ENCODE data around the gene SUCLA2.
"Not testable (repeated sequence)": the region's sequence is repeated elsewhere in the genome, so short reads cannot be mapped to it uniquely, and the experiment has no call there.

SUCLA2 gene

DNA sequence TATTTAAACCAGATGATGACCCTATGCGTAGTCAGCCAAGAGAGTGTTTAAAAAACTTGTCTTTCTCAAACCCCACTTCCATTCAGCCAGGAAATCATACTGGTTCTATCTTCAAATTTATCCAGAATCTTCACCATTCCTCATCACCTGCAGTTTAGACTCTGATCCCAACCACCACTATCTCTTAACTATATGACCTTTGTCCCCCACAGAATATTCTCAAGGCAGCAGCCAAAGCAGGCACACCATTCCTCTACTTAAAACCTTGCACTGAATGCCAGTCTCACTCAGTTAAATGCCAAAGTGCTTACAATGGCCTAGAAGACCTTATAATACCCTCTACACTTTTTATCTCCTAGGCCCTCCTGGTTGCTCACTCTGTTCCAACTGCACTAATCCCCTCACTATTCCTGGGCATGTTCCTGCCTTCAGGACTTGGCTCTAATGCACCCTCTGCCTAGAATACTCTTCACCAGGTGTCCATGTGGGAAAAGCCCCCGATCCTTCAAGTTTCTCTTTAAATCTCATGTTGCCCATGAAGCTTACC lies 10.1 kb downstream of the SUCLA2 start:
- DNase-seq = no peak

DNA sequence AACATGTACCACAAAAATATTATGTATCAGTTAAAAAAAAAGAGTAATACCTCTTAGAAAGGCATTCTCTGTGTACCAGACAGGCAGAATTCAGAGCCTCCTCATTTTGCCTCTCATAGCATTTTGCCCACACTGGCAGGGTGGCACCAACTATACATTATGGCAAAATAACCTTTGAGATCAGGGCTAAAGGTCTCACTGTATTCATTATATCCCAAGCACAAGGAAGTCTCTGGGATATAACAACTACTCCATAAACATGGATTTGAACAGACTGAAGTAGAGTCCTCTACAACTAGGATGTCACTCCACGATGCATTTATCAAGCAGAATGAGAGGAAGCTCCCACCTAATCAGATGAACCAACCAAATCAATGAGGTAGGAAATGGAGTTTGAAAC lies 10.6 kb downstream of the SUCLA2 start:
- no peak for DNase-seq

DNA sequence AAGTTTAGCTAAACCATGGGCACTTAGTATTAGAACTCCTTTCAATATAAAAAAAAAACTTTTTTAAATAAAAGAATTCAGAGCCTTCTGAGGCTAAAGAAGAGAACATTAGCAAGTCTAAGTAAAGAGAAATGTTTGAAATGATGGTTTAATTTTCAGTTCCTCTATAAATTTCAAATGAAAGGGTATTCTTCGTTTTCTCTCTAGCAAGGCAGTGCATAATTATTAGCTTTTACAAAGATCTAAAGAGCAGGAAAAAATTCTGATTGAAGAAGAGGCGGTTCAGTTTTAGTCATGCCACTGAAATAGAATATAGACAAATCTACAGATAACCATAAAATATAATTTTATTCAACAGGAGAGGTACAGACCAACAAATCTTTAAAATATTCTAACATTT lies 18.0 kb downstream of the SUCLA2 start:
- DNase-seq = no peak

DNA sequence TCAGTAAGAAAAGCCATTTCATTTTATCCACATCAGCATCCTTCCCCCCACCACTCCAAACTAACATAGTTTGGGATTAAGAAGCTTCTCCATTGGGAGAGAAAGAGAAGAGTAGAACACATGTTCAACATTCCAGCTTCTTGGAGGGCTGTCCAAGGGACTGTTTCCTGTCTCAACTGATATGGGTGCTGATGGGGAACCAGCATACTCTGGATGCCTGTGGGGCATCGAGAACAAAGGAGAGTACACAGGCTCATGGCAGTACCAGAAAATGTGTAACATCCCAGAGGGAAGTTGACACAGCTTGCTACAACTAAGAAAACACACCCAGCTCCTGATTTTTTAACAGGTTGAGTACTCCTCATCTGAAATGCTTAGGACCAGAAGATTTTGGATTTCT lies 24.7 kb downstream of the SUCLA2 start:
- no peak for DNase-seq

DNA sequence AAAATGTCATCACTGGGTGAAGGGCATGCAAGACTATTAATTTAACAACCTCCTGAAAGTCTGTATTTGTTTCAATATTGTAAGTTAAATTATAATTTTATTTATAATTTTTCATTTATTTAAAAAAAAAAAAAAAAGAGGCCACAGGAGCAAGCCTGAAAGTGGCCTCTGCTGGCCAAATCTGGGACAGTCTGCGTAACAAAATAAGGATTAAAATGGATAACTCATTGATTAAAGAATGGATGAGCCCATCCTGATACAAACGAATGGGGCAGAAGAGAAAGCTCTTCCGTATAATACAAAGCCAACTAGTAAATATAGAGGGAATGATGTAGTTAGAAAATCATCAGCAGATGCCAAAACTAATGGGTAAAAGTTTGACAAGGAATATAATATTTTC lies 36.2 kb downstream of the SUCLA2 start:
- no peak for DNase-seq

DNA sequence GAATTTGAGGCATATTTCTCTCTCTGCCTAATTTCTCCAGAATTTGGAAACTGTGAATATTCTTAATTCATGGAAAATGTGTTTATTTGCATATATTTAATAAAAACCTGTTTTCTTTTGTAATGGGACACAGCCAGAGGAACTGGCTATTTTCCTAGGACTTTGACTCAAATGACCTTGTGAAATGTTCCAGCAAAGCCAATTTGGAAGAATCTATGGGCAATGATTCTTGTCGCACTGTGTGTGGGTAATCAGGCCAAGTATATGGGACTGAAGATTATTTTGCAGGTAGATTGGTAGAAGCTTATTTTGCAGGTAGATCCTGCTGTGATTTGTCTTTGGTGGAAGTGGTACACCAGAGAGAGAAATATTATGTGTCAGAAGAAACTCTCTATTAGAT lies 38.8 kb downstream of the SUCLA2 start:
- no peak for DNase-seq

DNA sequence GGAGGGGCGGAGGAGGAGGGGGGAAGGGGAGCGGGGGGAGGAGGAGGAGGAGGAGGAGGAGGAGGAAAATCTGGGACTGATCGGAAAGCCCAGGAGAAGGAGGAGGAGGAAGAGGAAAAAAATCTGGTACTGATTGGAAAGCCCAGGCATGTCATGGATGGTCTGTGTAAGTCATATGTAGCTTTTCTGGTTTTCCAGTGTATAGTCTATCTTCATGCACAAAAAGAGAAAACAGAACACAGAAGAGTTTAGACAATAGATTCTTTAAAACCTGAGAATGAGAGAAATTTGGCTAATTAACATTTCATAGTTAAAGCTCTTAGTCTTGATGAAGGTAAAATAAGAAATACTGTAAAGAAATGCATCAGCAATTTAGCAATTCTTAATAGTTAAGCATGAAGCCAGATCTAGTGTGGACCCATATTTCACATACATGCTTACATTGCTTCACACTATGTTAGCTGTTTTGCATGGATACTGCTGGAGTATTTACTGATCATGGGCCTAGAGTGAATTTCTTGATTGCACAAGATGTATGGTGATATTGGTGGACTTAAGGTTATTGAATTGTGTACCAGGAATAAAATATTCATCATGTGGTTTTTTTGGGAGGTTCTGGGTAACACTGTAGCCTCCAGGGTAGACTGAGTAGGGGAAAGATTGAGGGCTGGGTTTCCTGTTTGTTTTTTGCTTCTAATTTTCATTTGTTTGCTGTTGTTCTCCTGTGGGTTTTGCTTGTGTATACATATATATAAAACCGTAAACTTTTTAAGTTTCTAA lies 41.4 kb downstream of the SUCLA2 start:
- DNase-seq = no peak

DNA sequence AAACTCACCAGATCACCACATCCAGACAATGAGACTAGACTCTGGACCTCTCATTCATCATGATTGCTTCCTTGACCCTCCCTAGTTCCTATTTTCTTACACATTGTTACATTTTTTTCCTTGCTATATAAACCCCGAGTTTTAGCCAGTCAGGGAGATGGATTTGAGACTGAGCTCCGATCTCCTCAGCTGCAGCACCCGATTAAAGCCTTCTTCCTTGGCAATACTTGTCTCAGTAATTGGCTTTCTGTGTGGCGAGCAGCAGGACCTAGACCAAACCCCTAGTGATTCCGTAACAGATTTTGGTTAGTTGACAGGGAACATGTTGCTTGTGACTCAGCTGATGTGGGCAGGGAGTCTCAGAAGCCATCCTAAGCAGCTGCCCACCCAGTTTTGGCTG lies 44.0 kb downstream of the SUCLA2 start:
- no peak for DNase-seq

DNA sequence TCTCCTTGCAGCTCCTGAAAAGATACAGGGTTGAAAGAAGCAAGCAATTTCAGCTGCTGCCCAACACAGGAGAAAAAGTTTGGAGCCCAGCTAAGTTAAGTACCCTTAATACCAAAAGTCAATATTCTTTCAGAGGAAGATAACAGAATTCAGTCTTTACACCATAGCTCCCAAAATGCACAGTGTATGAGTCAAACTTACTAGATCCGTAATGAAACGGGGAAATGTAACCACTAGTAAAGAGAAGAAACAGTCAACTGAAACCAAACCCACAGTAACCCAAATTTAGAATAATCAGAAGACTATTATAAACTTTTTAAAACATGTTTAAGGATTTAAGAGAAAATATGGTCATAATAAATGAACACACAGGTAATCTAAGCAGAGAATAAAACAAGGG lies 45.2 kb downstream of the SUCLA2 start:
- DNase-seq = no peak

DNA sequence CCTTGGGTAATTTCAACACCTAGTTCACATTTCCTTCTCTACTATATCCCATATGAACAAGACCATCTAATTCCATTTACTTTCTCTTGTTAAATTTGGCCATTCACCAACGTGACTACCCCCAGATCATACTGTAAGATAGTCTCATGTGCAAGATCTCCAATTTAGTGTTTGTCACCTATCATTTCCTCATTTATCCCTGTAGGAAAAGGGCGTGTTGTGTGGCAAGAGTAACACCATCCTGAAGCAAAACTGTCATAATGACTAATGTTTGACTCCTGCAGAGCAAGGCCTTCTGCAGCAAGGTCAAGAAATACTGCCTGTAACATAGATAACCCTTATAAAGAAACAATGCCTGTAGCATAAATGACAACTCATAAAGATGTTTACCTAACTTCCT lies 51.3 kb downstream of the SUCLA2 start:
- DNase-seq = no peak

DNA sequence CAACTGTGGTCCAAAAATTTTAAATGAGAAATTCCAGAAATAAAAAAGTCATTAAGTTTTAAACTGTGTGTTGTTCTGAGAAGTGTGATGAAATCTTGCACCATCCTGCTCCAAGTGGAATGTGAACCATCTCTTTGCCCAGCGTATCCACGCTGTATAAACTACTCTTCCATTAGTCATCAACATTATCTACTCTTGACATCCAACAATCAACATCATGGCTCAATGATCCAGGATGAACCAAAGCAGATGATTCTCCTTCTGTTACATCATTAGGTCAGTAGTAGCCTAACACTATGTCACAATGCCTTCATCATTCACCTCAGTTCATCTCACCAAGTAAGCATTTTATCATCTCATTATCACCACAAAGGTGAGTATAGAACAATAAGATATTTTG lies 55.3 kb downstream of the SUCLA2 start:
- DNase-seq = no peak

DNA sequence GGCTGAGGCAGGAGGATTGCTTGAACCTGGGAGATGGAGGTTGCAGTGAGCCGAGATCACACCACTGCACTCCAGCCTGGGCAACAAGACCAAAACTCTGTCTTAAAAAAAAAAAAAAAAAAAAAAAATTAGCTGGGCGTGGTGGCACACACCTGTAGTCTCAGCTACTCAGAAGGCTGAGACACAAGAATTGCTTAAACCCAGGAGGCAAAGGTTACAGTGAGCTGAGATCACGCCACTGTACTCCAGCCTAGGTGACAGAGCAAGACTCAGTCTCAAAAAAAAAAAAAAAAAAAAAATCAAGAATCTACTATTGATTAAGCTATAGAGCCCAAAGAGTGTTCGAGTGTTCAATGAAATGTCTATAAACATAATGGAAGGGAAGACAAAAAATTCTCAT lies 55.9 kb downstream of the SUCLA2 start:
- DNase-seq = not testable (repeated sequence)

DNA sequence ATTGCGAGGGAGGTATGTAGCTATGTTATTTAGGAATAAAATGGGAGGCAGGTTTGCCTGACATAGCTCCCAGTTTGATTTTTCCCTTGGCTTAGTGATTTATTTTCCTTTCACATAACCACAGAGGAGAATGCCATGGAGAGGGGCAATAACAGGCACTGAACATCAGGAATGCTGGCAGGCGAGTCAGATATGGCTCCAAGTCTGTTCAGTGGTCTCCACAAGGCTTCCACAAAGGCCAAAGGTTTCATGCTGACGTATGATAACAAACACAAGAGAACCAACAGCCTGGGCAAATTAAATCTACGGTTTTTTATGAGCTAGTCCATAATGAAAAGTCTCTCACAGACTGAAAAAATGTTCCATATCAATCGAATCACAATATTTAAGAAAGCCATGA lies 66.7 kb downstream of the SUCLA2 start:
- no peak for DNase-seq

DNA sequence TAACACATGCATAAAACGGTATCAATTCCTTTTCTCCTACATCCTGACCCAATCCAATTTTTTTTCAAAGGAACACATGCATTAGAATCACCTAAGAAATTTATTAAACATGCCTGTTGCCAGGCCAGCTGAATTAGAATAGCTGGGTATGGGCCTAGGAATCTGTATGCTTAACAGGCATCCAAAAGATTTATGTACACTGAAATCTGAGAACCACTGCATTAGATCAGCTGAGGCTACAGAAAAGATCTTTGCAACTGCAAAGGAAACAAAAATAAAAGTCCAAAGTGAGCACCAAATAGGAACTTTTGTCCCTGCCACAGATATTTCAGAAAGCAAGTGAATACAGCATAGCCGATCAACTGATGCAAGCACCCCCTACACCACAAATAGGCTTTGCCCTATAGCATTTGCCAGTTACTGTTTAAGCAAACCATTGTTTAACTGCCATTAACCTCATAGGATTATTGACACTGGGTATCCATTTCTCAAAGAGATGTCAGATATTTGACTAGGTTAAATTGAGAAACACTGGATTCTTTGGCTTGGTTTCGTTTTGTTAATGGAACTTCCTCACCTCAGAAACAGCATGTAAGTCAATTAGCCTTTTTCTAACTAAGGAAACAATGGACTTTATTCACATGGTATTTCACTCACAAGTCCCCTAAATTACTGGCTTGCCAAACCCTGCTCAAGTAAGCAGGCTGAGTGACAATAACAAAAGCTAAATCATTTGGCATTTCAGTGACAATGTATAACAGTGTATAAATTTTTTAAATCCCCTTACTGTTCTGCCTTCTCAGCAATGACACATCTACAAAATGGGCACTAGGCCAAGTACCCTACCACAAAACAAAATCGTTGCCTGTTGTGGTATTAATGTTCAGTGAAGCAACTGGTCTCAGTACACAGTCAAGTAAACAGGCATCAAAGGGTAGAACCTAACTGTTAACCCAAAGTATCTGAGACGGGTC lies 67.8 kb downstream of the SUCLA2 start:
- DNase-seq = no peak

DNA sequence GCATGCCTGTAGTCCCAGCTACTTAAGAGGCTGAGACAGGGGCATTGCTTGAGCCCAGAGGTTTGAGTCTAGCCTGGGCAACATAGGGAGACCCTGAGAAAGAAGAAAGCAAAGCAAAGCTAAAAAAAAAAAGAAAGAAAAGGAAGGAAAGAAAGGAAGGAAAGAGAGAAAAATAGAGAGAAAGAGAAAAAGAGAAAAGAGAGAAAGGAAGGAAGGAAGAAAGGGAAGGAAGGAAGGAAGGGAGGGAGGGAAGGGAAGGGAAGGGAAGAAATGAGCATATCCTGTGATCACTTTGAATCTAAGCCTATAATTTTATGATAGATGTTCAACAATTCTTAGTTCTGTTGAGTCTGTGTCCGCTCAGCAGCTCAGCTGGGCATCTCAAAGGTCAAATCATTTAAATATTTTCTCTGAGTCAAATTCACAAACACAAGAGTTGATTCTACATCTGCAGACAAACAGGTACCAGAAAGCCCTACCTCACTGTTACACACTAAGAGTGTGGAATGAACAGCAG lies 70.4 kb downstream of the SUCLA2 start:
- DNase-seq = no peak

DNA sequence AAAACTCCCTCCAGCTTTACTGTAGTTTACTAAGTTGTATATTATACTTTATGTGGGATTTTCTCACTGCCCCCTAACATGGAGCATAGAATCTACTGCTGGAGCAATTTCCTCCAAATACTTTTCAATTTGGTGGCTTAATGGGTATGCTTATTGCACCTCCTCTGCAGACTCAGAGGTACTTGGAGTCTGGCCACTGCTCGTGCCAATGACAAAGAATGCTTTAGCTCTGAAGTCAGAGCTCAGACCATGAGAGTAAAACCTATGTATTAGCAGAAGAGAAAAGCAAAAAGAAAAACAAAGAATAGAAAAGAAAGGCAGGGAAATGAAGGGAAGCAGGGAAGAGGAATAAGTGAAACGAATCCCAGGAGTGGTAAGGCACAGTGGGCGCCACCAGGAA lies 71.9 kb downstream of the SUCLA2 start:
- DNase-seq = no peak

DNA sequence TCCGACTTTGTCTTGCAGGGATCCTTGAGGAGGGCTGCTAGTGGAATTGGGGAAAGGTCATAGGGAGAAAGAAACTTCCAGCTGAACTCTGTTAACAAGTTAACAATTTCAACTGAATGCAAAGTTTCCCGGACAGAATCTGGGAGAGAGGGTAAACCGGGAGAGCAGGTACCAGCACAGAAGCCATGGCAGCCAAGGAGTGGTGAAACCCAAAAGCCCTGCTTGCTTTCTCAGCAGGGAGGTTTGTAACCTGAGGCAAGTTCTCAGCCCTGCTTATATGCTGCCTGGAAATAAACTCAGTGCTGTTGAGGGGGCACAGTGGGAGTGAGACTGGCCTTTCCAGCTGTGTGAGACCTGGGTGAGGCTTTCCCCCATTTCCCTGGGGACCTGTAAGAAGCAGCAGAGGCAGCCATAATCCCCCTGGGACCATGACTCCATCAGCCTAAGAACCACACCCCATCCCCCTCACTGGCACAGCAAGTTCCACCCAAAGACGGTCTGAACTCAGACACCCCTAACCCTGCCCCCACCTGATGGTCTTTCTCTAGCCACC lies 84.0 kb downstream of the SUCLA2 start:
- no peak for DNase-seq

DNA sequence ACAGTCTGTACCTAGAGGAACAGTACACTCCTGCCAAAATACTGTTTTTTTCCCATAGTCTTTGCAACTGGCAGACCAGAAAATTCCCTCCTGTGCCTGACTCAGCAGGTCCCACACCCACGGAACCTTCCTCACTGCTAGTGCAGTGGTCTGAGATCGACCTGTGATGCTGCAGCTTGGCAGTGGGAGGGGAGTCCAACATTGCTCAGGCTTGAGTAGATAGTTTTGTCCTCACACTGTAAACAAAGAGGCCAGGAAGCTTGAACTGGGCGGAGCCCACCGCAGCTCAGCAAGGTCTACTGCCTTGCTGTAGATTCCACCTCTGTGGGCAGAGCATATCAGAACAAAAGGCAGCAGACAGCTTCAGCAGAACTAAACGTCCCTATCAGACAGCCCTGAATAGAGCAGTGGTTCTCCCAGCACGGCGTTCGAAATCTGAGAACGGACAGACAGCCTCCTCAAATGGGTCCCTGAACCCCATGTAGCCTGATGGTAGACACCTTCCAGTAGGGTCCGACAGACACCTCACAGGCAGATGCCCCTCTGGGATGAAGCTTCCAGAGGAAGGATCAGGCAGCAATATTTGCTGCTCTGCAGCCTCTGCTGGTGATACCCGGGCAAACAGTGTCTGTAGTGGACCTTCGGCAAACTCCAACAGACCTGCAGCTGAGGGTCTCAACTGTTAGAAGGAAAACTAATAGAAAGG lies 92.7 kb downstream of the SUCLA2 start:
- no peak for DNase-seq

DNA sequence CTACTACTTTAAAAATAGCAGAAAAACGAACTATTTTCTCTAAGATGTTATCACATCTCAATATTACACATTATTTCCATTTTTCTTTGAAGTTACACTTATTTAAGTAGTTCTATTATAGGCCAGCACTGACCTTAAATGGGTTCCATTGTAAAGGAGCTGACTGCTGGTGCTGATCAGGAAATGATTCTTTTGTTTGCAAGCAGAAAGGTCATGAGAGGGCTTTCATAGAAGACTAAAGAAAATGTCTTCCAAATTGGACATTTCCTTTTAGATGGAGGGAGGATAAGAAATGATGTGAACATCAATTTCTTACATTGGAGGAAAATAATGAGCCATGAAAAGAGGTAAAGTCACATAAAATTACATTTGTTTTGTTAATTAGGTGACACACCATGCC lies 96.2 kb downstream of the SUCLA2 start:
- DNase-seq = no peak

DNA sequence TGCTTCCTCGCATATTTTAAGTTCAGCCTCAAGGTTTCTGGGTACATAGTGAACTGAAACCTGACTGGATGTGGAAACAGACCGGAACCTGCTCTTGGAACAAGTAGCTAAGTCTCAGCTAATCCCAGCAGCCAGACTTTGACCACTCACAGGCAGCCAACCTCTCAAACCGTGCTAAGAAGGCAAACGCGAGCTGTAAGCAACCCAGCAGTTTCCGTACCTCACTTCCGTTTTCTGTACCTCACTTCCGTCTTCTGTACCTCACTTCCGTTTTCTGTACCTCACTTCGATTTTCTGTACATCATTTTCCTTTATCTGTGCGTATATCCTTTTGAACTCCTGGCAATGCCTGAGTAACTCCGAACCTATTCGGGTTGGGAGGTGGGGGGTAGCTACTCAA lies 96.8 kb downstream of the SUCLA2 start:
- DNase-seq = no peak

DNA sequence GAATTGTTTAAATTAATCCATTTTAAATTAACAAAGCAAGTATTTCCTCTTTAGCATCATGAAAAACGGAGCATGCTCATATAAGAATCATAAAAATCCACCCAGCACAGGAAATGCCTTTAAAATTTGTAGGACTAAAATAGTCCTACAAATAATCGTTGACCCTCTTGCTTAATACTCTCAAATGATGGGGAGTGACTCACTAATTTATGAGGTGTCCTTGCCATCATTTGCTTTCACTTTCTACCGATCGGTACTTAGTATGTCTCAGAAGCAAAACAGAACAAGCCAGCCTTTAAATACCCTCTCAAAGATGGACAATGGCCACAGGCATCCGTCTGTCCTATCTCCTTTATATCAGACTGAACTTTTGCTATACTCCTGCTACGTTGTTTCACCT lies 97.2 kb downstream of the SUCLA2 start:
- DNase-seq = no peak

DNA sequence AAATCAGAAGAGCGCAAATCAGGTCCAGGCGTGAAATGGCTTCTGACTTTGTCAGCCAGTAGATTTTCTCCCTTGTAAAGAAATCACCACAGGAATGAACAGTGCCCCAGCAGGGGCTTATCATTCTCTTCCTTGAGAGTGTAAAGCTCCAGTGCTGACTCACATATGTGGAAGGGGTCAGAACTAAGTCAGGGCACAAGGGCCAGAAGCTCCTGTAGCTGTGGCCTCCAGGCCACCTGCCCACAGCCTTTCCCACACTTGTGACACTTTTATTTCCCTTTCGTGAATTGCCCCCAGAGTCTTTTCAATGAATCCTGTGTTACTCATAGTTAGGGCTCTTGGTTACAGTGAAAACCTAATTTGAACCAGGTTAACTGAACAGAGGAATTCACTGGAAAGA lies 99.6 kb downstream of the SUCLA2 start:
- DNase-seq = no peak

DNA sequence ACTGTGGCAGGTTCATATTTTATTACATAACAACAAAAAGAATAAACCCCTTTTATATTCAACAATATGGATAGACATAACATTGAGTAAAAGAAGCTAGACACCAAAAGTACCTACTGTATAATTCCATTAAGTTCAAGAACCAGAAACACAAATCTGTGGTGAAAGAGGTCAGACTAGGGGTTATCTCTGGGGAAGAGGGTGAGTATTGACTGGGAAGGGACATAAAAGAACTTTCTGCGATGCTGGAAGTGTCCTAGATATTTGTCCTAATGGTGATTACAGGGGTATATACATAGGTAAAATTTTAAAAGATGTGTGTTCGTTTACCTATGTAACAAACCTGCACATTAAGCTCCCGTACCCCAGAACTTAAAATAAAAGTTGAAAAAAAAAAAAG lies 103.0 kb downstream of the SUCLA2 start:
- DNase-seq = no peak

Data from activated CD4-positive, CD25-positive, alpha-beta regulatory T cell (primary cell).